ENCODE data around the gene ABHD17B.

The ABHD17B gene

GRCh38 chr9:71857159-71857558 is 53.8 kb downstream of the ABHD17B start:
- H3K4me1 ChIP-seq (ENCODE audit: control insufficient read depth, insufficient read depth, low read length), result no peaks in the 10 kb centered on the region
- no peaks in the 10 kb centered on the region for H3K27me3 ChIP-seq (ENCODE audit: control insufficient read depth, insufficient read depth, low read length, poor library complexity, severe bottlenecking)
- H3K36me3 ChIP-seq (ENCODE audit: control insufficient read depth, insufficient read depth, low read length), result no peaks in the 10 kb centered on the region
- peaks cover 3% of the 10 kb centered on the region for H3K9me3 ChIP-seq (ENCODE audit: control insufficient read depth, low read length)
- no peak overlapping the region for H3K27ac ChIP-seq (ENCODE audit: insufficient read depth, low read depth, low read length, poor library complexity, severe bottlenecking)
- no peak overlapping the region for H3K4me3 ChIP-seq (ENCODE audit: insufficient read depth, low read depth, low read length)

GRCh38 chr9:71854811-71855210 is 56.2 kb downstream of the ABHD17B start:
- H3K9me3 ChIP-seq (ENCODE audit: control insufficient read depth, low read length), result peaks cover under 1% of the 10 kb centered on the region
- no peaks in the 10 kb centered on the region for H3K4me1 ChIP-seq (ENCODE audit: control insufficient read depth, insufficient read depth, low read length)
- H3K27ac ChIP-seq (ENCODE audit: insufficient read depth, low read depth, low read length, poor library complexity, severe bottlenecking), result no peak overlapping the region
- H3K4me3 ChIP-seq (ENCODE audit: insufficient read depth, low read depth, low read length), result no peak overlapping the region
- no peaks in the 10 kb centered on the region for H3K36me3 ChIP-seq (ENCODE audit: control insufficient read depth, insufficient read depth, low read length)
- WGBS, 2 experiments, result 86 to 96% methylated on average over 4 to 5 of the region's 5 CpGs
- no peaks in the 10 kb centered on the region for H3K27me3 ChIP-seq (ENCODE audit: control insufficient read depth, insufficient read depth, low read length, poor library complexity, severe bottlenecking)

- no CpG with 5 or more reads among the region's 1 CpG for WGBS, 2 experiments
- no peaks in the 10 kb centered on the region for H3K27me3 ChIP-seq (ENCODE audit: control insufficient read depth, insufficient read depth, low read length, poor library complexity, severe bottlenecking)
- no peaks in the 10 kb centered on the region for H3K4me1 ChIP-seq (ENCODE audit: control insufficient read depth, insufficient read depth, low read length)
These were observed 57.9 kb downstream of the ABHD17B start for GRCh38 chr9:71853084-71853483.

GRCh38 chr9:71850996-71851395 is 60.0 kb downstream of the ABHD17B start:
- Histone ChIP-seq H3K4me1 (ENCODE audit: control insufficient read depth, insufficient read depth, low read length) (no peaks in the 10 kb centered on the region), H3K4me3 (ENCODE audit: insufficient read depth, low read depth, low read length) (no peak overlapping the region), H3K27ac (ENCODE audit: insufficient read depth, low read depth, low read length, poor library complexity, severe bottlenecking) (no peak overlapping the region), H3K36me3 (ENCODE audit: control insufficient read depth, insufficient read depth, low read length) (no peaks in the 10 kb centered on the region), H3K27me3 (ENCODE audit: control insufficient read depth, insufficient read depth, low read length, poor library complexity, severe bottlenecking) (no peaks in the 10 kb centered on the region), H3K9me3 (ENCODE audit: control insufficient read depth, low read length) (no peaks in the 10 kb centered on the region)

More at GRCh38 chr9:71853084-71853483, 57.9 kb downstream of the ABHD17B start:
- no peak overlapping the region for H3K27ac ChIP-seq (ENCODE audit: insufficient read depth, low read depth, low read length, poor library complexity, severe bottlenecking)
- H3K9me3 ChIP-seq (ENCODE audit: control insufficient read depth, low read length), result no peaks in the 10 kb centered on the region
- no peaks in the 10 kb centered on the region for H3K36me3 ChIP-seq (ENCODE audit: control insufficient read depth, insufficient read depth, low read length)
- no peak overlapping the region for H3K4me3 ChIP-seq (ENCODE audit: insufficient read depth, low read depth, low read length)

GRCh38 chr9:71847892-71848291 is 63.1 kb downstream of the ABHD17B start:
- WGBS, 2 experiments, result 73 to 79% methylated on average over 2 of the region's 2 CpGs
- H3K4me1 ChIP-seq (ENCODE audit: control insufficient read depth, insufficient read depth, low read length), result no peaks in the 10 kb centered on the region
- no peak overlapping the region for H3K27ac ChIP-seq (ENCODE audit: insufficient read depth, low read depth, low read length, poor library complexity, severe bottlenecking)
- no peaks in the 10 kb centered on the region for H3K27me3 ChIP-seq (ENCODE audit: control insufficient read depth, insufficient read depth, low read length, poor library complexity, severe bottlenecking)
- no peak overlapping the region for H3K4me3 ChIP-seq (ENCODE audit: insufficient read depth, low read depth, low read length)
- H3K36me3 ChIP-seq (ENCODE audit: control insufficient read depth, insufficient read depth, low read length), result no peaks in the 10 kb centered on the region
- no peaks in the 10 kb centered on the region for H3K9me3 ChIP-seq (ENCODE audit: control insufficient read depth, low read length)

GRCh38 chr9:71844808-71845207 is 66.2 kb downstream of the ABHD17B start:
- no peaks in the 10 kb centered on the region for H3K27me3 ChIP-seq (ENCODE audit: control insufficient read depth, insufficient read depth, low read length, poor library complexity, severe bottlenecking)

GRCh38 chr9:71839668-71840067 is 71.3 kb downstream of the ABHD17B start:
- Histone ChIP-seq H3K27me3 (ENCODE audit: control insufficient read depth, insufficient read depth, low read length, poor library complexity, severe bottlenecking) (no peaks in the 10 kb centered on the region), H3K36me3 (ENCODE audit: control insufficient read depth, insufficient read depth, low read length) (no peaks in the 10 kb centered on the region), H3K4me1 (ENCODE audit: control insufficient read depth, insufficient read depth, low read length) (no peaks in the 10 kb centered on the region), H3K4me3 (ENCODE audit: insufficient read depth, low read depth, low read length) (no peak overlapping the region), H3K9me3 (ENCODE audit: control insufficient read depth, low read length) (no peaks in the 10 kb centered on the region), H3K27ac (ENCODE audit: insufficient read depth, low read depth, low read length, poor library complexity, severe bottlenecking) (no peak overlapping the region)
- 88 to 91% methylated on average over 5 of the region's 5 CpGs for WGBS, 2 experiments

More at GRCh38 chr9:71844808-71845207, 66.2 kb downstream of the ABHD17B start:
- Histone ChIP-seq H3K36me3 (ENCODE audit: control insufficient read depth, insufficient read depth, low read length) (no peaks in the 10 kb centered on the region), H3K9me3 (ENCODE audit: control insufficient read depth, low read length) (no peaks in the 10 kb centered on the region), H3K27ac (ENCODE audit: insufficient read depth, low read depth, low read length, poor library complexity, severe bottlenecking) (no peak overlapping the region), H3K4me3 (ENCODE audit: insufficient read depth, low read depth, low read length) (no peak overlapping the region), H3K4me1 (ENCODE audit: control insufficient read depth, insufficient read depth, low read length) (no peaks in the 10 kb centered on the region)

- H3K4me1 ChIP-seq (ENCODE audit: control insufficient read depth, insufficient read depth, low read length), result no peaks in the 10 kb centered on the region
- H3K9me3 ChIP-seq (ENCODE audit: control insufficient read depth, low read length), result no peaks in the 10 kb centered on the region
- H3K27me3 ChIP-seq (ENCODE audit: control insufficient read depth, insufficient read depth, low read length, poor library complexity, severe bottlenecking), result no peaks in the 10 kb centered on the region
- no peak overlapping the region for H3K27ac ChIP-seq (ENCODE audit: insufficient read depth, low read depth, low read length, poor library complexity, severe bottlenecking)
- H3K36me3 ChIP-seq (ENCODE audit: control insufficient read depth, insufficient read depth, low read length), result no peaks in the 10 kb centered on the region
- H3K4me3 ChIP-seq (ENCODE audit: insufficient read depth, low read depth, low read length), result no peak overlapping the region
These were observed 75.4 kb downstream of the ABHD17B start for GRCh38 chr9:71835596-71835995.

- Histone ChIP-seq H3K4me3 (ENCODE audit: insufficient read depth, low read depth, low read length) (no peak overlapping the region), H3K36me3 (ENCODE audit: control insufficient read depth, insufficient read depth, low read length) (no peaks in the 10 kb centered on the region), H3K9me3 (ENCODE audit: control insufficient read depth, low read length) (no peaks in the 10 kb centered on the region), H3K27ac (ENCODE audit: insufficient read depth, low read depth, low read length, poor library complexity, severe bottlenecking) (no peak overlapping the region), H3K4me1 (ENCODE audit: control insufficient read depth, insufficient read depth, low read length) (no peaks in the 10 kb centered on the region), H3K27me3 (ENCODE audit: control insufficient read depth, insufficient read depth, low read length, poor library complexity, severe bottlenecking) (no peaks in the 10 kb centered on the region)
- 83 to 94% methylated on average over 1 of the region's 1 CpG for WGBS, 2 experiments
These were observed 80.1 kb downstream of the ABHD17B start for GRCh38 chr9:71830929-71831328.

- WGBS, 2 experiments, result 64 to 96% methylated on average over 2 to 3 of the region's 3 CpGs
- no peaks in the 10 kb centered on the region for H3K36me3 ChIP-seq (ENCODE audit: control insufficient read depth, insufficient read depth, low read length)
These were observed 80.8 kb downstream of the ABHD17B start for GRCh38 chr9:71830153-71830552.

GRCh38 chr9:71826279-71826678 is 84.7 kb downstream of the ABHD17B start:
- no peak overlapping the region for H3K27ac ChIP-seq (ENCODE audit: insufficient read depth, low read depth, low read length, poor library complexity, severe bottlenecking)
- no peaks in the 10 kb centered on the region for H3K4me1 ChIP-seq (ENCODE audit: control insufficient read depth, insufficient read depth, low read length)
- no peak overlapping the region for H3K4me3 ChIP-seq (ENCODE audit: insufficient read depth, low read depth, low read length)
- H3K36me3 ChIP-seq (ENCODE audit: control insufficient read depth, insufficient read depth, low read length), result no peaks in the 10 kb centered on the region
- H3K27me3 ChIP-seq (ENCODE audit: control insufficient read depth, insufficient read depth, low read length, poor library complexity, severe bottlenecking), result no peaks in the 10 kb centered on the region
- no peaks in the 10 kb centered on the region for H3K9me3 ChIP-seq (ENCODE audit: control insufficient read depth, low read length)
- WGBS, 2 experiments, result 39 to 46% methylated on average over 2 of the region's 2 CpGs

More at GRCh38 chr9:71830153-71830552, 80.8 kb downstream of the ABHD17B start:
- Histone ChIP-seq H3K27ac (ENCODE audit: insufficient read depth, low read depth, low read length, poor library complexity, severe bottlenecking) (no peak overlapping the region), H3K4me3 (ENCODE audit: insufficient read depth, low read depth, low read length) (no peak overlapping the region), H3K9me3 (ENCODE audit: control insufficient read depth, low read length) (no peaks in the 10 kb centered on the region), H3K4me1 (ENCODE audit: control insufficient read depth, insufficient read depth, low read length) (no peaks in the 10 kb centered on the region), H3K27me3 (ENCODE audit: control insufficient read depth, insufficient read depth, low read length, poor library complexity, severe bottlenecking) (no peaks in the 10 kb centered on the region)
